GM12892 (cell line): ENCODE measurements around the gene MUC2.

Experiments used
- DNase-seq: peaks from one replicate; pipeline ENCODE4 v3.0.0; 2011; ENCODE audit not compliant: insufficient read length
- FAIRE-seq: peaks from 2 replicates; lab custom pipeline; 2011; peaks lifted over from hg19 to GRCh38; lab: Jason Lieb, UNC
- POLR2A ChIP-seq: IDR thresholded peaks from 2 replicates; pipeline ENCODE4 v1.6.1; 2011; ENCODE audit warnings: low read depth, low read length, control low read depth
- POLR2AphosphoS5 ChIP-seq: IDR thresholded peaks from 2 replicates; pipeline ENCODE4 v1.6.1; 2011; ENCODE audit warnings: low read depth, low read length, control low read depth
- TAF1 ChIP-seq: IDR thresholded peaks from 2 replicates; pipeline ENCODE4 v1.6.1; 2011; ENCODE audit warnings: low read depth, mild to moderate bottlenecking, control low read depth, low read length, borderline replicate concordance

The MUC2 gene

GRCh38 chr11:1054143-1055108, 20.2 kb upstream of the MUC2 start:
- DNase-seq (no peak), FAIRE-seq (no peak)
- TF ChIP-seq POLR2AphosphoS5: no peak
- TF ChIP-seq POLR2A: no peak
- TF ChIP-seq TAF1: no peak

GRCh38 chr11:1055109-1055703, 19.5 kb upstream of the MUC2 start:
- DNase-seq (no peak), FAIRE-seq (no peak)
- TF ChIP-seq TAF1 (no peak), POLR2AphosphoS5 (no peak), POLR2A (no peak)

- no peak for DNase-seq
- no peak for TF ChIP-seq POLR2AphosphoS5
- TF ChIP-seq POLR2A: no peak
- TF ChIP-seq TAF1: no peak
- no peak for FAIRE-seq
These were observed 18.5 kb upstream of the MUC2 start for GRCh38 chr11:1055990-1056771.

- FAIRE-seq (no peak), DNase-seq (no peak)
- TF ChIP-seq POLR2AphosphoS5 (no peak), TAF1 (no peak), POLR2A (no peak)
These were observed 16.9 kb upstream of the MUC2 start for GRCh38 chr11:1057806-1058205.

GRCh38 chr11:1059759-1060158, 14.9 kb upstream of the MUC2 start:
- DNase-seq: no peak
- no peak for TF ChIP-seq POLR2A
- TF ChIP-seq POLR2AphosphoS5: no peak
- no peak for TF ChIP-seq TAF1
- no peak for FAIRE-seq

GRCh38 chr11:1060410-1060809, 14.3 kb upstream of the MUC2 start:
- DNase-seq: no peak
- FAIRE-seq: no peak
- TF ChIP-seq TAF1 (no peak), POLR2A (no peak), POLR2AphosphoS5 (no peak)

GRCh38 chr11:1060852-1061616, 13.6 kb upstream of the MUC2 start:
- no peak for TF ChIP-seq POLR2AphosphoS5
- no peak for TF ChIP-seq POLR2A
- no peak for TF ChIP-seq TAF1
- DNase-seq (no peak), FAIRE-seq (no peak)

- TF ChIP-seq POLR2AphosphoS5 (no peak), POLR2A (no peak), TAF1 (no peak)
- FAIRE-seq (no peak), DNase-seq (no peak)
These were observed 12.4 kb upstream of the MUC2 start for GRCh38 chr11:1062075-1062820.

GRCh38 chr11:1064167-1064566, 10.5 kb upstream of the MUC2 start:
- DNase-seq: no peak
- TF ChIP-seq TAF1 (no peak), POLR2A (no peak), POLR2AphosphoS5 (no peak)

More at GRCh38 chr11:1064167-1064566, 10.5 kb upstream of the MUC2 start:
- no peak for FAIRE-seq
